HG02642 (cell line): Measurements from ENCODE around the gene LIMA1.
"Not testable (repeated sequence)": the region's sequence is repeated elsewhere in the genome, so short reads cannot be mapped to it uniquely, and the experiment has no call there.

Experiments used
- ATAC-seq: cut with Tn5 transposase; IDR thresholded peaks from one replicate; pipeline ENCODE4 v1.9.1; 2021; ENCODE audit warnings: mild to moderate bottlenecking; ENCODE audit not compliant: unreplicated experiment, poor library complexity

Gene LIMA1

DNA sequence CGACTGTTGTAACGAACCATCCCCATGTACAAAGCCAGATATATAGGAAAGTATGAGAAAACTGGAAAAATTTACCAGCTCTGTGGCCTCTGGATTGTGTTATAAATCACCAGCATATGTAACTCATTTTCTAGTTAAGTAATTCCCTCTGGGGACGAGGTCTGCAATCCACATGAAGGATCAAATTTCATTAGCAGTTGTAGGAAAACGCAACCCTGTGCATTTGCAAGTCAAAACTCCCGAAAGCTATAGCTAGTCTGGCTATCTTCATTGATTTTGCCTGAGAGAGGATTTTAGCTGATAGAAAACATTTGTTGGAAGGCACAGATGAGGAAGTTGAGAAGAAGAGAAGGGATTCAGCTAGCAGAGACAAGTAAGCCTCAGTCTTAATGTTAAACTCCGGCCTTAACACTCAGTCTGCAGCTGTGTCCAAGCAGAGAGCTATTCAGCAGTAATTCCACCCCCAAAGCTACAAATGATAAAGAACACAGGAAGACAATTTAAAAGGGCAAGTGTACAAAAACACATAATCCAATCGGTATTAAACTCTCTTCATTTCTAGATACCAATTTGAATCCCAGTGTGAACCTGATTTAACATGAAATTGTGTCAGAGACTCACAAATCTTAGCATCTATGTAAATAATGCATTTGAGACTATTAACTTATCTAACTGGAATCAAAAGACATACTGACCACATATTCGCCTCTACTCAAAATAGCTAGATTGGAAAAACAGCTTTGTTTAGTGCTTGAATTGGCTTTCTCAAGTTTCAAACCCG, 61.9 kb downstream of the LIMA1 start:
- ATAC-seq, result no peak

DNA sequence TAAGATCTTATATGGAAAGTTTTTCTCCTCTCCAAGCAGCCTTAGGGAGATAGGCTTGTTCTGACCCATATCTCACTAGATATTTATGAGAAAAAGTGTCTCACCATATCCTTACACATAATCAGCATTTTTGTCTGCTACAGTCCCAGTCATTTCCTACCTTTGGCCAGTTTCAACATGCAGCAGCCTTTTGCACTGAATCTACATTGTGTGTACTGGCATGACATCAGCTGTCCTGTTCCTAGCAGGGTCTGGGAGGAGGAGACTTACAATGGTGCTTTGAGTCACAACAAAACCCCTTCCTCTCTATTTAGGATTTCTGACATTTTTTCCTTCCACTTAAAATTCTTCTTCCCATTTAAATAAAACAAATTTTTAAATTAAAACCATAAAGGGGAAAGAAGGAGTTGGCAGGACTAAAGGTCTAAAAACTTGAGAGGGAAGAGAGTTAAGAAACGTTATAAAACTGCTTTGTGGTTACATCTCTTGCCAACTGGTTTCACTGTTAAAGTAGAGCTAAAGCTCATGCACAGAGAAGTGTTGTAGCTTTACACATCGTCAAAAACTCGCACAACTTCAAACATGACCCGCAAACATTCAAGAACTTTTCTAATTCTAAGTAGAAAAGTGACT, 62.8 kb downstream of the LIMA1 start:
- peak; percentile 49 for ATAC-seq

DNA sequence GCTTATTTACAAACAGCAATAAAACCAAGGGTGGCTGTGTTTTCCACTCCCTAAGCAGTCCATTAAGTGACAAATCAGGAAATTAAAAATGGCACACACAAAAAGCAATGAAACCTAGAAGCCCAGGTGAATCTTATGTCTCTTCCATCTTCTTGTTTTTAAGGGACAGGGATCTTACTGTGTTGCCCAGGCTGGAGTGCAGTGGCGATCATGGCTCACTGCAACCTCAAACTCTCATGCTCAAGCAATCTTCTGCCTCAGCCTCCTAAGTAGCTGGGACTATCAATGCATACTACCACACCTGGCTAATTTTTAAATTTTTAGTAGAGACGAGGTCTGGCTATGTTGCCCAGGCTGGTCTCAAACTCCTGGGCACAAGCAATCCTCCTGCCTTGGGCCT, 63.8 kb downstream of the LIMA1 start:
- ATAC-seq, result no peak

DNA sequence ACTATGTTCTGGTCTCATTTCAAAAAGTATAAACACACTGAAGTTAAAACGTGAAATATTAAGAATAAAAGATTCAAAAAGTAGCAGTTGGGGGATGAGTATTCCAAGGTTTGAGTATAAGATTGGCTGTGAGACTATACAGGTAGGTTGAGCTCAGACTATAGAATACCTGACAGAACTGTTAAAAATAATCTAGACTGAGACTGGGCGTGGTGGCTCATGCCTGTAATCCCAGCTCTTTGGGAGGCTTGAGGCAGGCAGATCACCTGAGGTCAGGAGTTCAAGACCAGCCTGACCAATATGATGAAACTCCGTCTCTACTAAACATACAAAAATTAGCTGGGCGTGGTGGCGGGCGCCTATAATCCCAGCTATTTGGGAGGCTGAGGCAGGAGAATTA, 64.3 kb downstream of the LIMA1 start:
- not testable (repeated sequence) for ATAC-seq

DNA sequence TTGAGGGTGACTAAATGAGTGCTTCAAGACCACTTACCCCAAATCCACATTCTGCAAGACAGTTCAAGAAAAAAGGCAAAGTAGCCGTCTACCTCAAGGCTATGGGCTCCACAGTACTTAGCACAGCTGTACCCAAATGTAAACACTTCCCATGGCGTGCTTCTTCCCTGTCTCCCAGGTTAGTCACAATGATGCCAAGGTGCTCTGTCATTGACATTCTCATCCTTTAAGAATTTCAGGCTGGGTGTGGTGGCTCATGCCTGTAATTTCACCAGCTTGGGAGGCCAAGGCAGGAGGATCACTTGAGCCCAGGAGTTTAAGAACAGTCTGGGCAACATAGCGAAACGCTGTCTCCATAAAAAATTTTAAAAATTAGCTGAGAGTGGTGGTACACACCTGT, 64.9 kb downstream of the LIMA1 start:
- no peak for ATAC-seq

DNA sequence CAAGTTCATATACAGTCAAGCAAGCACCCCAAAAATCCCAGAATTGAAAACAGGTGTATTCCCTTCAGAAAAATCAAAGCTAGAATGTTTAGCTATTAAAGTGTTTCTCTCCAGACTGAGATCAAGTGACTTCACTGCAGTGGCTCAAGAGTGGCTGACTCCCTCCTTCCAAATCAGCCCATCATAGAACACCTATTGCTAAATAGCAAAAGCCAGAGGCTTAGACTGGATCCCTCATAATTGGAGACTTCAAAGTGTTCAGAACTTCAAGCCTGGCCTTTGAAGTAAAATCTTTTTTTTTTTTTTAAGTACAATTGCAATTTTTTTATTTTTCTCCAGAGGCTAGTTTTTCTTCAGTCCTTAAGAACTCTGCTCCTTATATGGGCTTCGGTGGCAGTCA, 66.1 kb downstream of the LIMA1 start:
- no peak for ATAC-seq

DNA sequence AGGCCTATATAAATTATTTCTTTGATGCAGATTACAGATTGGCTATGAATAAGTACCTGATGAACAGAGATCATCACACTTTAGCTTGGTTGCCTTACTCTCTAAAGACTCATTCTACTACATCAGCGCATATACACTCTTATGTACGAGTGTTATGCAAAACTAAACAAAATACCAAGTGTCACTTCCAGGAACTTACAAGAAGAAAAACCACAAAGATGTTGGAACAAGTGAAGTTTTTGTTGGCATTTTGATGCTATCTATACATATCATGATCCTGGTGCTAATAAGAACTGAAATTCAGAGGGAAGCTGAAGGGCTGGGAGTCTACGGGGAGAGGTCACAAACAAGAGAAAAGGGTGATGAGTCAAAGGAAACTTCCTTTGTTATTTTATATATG, 68.3 kb downstream of the LIMA1 start:
- no peak for ATAC-seq

DNA sequence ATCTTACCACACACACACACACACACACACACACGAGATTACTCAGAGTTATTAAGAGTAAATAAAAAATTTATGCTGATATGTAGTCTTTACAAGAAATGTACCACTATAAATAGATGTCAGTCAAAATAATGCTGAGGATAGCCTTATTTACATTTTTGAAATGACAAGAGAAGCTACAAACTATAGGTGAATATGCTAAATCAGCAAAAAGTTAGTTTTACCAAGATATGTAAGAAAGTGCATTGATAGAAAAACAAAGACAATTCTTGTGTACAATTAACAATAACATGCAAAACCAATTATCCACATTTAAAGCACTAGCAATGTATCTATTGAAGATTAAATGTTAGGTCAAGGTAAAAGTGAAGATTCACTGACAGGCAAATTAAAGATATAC, 69.3 kb downstream of the LIMA1 start:
- ATAC-seq, result no peak

DNA sequence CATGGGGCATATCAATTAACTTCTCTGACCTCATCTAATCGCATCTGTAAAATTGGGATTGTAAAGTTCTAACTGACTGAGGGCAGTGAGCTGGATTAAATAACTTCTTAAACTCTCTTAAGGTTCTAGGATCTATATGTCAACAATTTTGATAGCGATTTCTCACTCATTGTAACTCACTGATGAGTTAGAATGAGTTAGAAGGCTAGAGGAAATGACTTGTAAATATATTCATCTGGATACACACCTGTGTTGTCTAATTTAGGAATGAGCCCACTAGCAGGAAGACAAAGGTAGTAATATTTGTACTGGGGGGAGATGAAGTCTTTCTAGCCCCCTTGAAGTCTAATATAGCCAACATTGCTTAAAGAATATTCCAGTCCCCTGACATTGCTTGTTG, 69.9 kb downstream of the LIMA1 start:
- ATAC-seq, result no peak

DNA sequence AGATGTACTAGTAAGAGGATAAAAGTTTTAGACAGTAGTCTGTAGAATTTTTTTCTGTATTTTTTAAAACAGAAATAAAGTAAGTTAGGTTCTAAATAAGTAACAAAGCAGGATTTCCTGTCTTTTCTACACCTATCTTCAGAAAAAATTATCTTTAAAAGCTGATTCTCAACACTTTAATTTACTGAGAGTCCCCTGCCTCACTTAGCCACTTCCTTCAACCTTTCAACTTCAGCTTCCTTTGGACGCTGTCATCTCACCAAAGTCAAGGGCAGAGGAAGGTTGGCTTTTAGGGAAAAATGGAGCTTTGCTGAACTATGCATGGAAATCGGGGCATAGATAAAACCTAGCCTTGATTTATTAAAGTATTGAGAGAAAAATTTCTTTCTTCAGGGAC, 71.3 kb downstream of the LIMA1 start:
- ATAC-seq, result no peak

DNA sequence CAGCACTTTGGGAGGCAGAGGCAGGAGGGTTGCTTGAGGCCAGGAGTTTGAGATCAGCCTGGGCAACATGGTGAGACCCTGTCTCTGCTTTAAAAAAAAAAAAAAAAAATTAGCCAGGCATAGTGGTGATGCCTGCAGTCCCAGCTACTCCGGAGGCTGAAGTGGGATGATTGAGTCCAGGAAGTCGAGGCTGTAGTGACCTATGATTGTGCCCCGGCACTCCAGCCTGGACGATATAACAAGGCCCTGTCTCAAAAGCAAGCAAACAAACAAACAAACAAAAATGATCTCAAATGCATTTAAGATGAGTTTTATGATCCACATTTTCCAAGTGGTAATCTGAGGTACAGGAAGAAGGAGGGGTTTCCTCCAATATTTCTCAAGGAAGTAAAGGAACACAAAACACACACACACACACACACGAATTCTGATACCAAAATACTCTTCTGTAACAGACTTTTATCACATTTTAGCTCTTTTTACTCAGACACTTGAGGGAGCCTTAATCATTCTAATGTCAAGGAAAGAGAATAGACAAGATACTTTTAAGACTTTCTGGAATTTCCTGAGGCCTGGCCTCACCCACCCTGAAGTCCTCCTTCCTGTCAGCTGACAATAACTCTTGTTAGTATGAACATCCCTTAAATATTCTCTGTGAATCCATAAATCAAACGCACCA, 71.8 kb downstream of the LIMA1 start:
- ATAC-seq, result no peak

DNA sequence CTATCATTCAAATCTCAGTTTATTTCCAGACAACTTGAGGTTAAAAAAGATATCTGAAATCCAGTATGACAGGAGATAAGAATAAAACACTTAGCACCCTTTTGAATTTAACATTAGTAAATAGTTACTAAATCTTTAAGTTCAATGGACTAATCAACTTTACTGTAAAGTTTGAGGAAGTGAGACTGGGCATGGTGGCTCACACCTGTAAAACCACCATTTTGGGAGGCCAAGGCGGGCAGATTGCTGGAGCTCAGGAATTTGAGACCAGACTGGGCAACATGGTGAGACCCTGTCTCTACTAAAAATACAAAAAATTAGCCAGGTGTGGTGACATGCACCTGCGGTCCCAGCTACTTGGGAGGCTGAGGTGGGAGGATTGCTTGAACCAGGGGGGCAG, 75.9 kb downstream of the LIMA1 start:
- ATAC-seq, result no peak

DNA sequence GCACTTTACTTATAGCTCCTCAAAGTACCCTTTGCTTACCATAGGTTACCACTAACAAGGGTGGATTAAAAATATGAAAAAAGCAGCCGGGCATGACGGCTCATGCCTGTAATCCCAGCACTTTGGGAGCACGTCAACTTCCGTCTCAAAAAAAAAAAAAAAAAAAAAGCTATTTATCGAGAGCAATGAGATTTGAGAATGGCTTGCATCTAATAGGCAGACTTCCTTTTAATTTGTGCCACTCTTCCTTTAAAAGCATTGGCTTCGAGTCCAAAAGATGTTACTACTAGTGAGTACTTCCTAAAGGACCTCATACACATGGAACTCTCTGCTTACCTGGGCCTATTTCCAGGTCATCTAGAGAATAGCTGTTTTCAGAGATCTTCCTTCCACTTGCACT, 77.7 kb downstream of the LIMA1 start:
- no peak for ATAC-seq

DNA sequence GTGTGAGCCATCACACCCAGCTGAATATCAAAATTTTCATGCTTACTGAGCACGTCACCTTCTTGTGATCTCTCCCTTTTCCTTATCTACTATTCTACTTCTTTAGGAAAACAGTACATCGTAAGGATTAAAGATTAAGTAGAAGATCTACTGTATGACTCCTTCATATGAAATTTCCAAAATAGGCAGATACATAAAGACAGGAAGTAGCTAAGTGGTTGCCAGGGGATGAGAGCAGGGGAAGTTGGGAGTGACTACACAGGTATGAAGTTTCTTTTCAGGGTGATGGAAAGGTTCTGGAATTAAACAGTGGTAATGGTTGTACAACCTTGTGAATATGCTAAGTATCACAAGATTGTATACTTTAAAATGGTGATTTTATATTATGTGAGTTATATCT, 79.6 kb downstream of the LIMA1 start:
- no peak for ATAC-seq

DNA sequence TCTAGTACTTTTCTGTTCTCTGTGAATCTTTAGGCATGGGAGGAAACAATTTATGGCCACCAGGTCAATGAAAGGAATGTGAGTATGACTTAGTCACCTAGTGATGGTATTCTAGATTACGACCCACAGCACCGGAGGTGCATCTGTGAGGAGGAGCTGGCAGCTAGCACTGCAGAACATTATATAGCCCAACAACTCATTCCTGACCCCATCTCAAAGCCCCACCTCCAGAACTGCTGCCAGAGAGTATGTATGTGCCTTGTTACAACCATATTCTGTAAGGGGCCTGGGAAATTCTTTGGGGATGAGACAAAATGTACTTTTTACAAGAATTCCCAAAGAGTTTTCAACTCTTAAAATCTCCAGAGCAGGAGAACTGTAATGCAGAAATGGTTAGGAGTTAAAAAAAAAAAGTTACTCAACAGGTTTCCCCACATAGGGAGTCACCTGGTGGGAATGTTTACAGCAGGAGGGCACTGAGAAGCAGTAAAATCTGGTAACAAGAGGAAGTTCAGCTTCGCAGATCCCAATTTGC, 81.3 kb downstream of the LIMA1 start:
- no peak for ATAC-seq

DNA sequence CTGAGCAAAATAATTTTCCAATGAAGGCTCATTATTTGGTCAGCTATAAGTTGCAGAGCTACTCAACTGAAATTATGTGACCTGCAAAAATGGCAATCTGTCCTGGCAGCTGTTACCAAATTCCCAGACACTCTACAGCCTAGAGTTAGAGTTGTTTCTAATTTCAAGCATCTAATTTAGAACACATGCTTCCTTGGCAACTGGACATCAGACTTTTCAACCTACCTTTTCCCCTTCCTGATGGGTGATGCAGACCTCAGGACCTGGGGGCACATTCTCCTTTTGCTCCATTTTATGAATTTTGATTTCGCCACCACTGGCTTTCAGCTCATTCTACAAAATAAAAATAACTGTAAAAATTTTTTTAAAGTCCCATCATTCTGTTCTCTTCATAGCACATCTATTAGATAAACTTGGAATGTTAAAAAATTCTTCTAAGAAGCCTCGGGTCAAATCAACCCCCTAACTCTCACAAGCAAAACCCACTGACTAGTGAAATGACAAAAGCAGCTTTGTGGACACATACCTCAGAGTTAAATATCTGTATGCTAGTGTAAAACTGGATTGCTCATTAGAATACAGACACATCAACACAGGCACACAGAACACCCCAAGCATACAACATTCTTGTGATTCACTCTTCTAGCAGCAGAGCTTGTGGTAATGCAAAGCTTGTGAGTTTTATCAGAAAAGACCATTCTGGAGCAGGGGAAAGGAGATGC, 82.6 kb downstream of the LIMA1 start:
- no peak for ATAC-seq

DNA sequence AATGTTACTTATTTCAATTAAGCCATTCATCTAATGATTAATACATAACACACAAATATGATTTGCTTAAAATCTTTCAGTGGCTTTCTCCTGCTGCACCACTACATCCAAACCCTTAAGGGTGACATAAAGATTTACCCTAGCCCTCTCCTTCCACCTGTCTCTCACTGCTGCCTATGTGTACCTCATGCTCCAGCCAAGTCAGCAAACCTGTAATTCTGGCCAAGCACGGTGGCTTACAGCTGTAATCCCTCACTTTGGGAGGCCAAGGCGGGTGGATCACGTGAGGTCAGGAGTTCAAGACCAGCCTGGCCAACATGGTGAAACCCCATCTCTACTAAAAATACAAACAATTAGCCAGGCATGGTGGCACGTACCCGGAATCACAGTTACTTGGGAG, 84.5 kb downstream of the LIMA1 start:
- ATAC-seq, result no peak

DNA sequence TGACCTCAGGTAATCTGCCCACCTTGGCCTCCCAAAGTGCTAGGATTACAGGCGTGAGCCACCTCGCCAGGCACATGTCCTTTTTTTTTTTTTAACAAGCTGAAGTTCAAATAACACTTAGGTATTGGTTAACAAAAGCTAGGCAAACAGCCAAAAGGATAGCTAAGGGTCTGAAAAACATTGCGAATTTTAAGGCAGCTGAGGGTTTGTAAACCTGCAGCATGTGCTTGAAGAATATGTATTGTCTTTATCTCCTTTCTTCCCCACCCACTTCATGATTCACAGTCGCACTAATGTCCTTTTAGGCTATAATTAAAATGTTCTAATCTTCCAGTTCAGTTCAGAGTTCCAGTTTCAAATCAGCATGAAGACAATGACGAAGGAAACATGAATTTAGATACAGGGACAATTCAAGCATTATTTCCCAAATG, 86.0 kb downstream of the LIMA1 start:
- no peak for ATAC-seq

DNA sequence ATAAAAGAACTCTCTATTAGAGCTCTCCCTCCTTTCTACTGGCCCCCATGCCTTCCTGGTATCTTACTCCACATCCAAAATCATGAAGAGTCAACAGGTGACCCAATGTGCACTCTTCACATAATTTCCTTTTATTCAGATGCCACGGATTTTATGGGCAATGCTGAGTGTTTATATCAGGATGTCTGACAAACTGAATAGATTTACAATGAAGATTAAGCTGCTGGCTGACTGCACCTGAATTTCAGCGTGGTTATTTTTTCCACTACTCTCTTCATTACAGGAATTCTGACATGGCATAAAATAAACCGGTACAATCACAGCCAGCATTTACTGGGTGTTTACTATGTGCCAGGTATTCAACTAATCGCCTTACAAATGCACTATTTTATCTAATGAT, 86.8 kb downstream of the LIMA1 start:
- ATAC-seq, result no peak

DNA sequence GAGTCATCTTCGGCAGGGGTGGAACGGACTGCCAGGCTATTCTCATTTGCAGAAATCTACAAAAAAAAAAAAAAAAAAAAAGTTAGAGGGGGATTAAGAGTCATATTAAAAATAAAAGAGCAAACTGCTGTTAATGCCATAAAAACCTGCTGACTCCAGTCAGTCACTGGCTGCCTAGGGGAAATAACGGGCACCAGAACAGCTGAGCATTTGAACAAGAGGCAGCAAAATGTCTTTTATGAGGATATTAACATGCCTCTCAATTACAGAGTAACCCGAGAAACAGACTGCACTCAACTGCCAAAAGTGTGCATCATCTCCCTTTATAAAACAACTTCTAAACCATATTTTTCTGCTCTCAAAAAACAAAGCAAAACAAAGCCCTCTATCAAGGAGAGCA, 87.5 kb downstream of the LIMA1 start:
- no peak for ATAC-seq

DNA sequence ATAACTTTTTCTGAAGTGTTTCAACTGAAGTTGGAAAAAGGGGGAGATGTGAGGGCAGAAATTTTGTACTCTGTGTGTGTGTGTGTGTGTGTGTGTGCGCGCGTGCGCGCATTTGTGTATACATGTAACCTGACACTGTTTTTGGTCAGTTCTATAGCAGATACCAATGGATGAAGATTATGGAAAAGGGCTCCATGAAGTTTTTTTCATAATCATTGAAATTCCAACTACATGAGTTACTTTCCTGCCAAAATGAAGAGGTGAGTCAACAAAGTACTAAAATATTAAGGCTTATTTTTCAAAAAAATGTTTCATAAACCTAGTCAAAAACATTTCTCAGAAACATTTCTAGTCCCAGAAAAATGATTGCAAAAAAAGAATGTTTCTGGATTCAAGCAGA, 90.4 kb downstream of the LIMA1 start:
- ATAC-seq, result no peak
